Spleen (tissue), 7 donors: ENCODE data around the gene ETNPPL.

Experiments
- POLR2A ChIP-seq, 3 donors: fragments of 450-650 bp; IDR thresholded peaks; one replicate each; pipeline ENCODE4 v1.5.1; 2017; ENCODE audit warnings: antibody characterized with exemption in 3 of 3, mild to moderate bottlenecking in 1 of 3
- POLR2AphosphoS5 ChIP-seq, 3 donors: sonication (generic); formaldehyde crosslinking; IDR thresholded peaks; one replicate each; pipeline ENCODE4 v1.5.1; 2017; ENCODE audit warnings: antibody characterized with exemption in 3 of 3
- TF ChIP-seq, protein P1 (sequence below), 11 experiments: fragments of 200-600 bp in 7 of 11; fragments of 450-650 bp in 4 of 11; sonication (generic) in 4 of 11; IDR thresholded peaks in 8 of 11; conservative IDR thresholded peaks in 3 of 11; 1 replicate in 7 of 11; 2 replicates in 4 of 11; pipeline versions ENCODE4 v1.4.0 to v1.8.0; 2016 to 2021; ENCODE audit warnings: antibody characterized with exemption in 11 of 11, inconsistent platforms in 4 of 11, mild to moderate bottlenecking in 1 of 11
- donor health status: DM: no; HTN: no; CAD: no; lungs with moderate emphysema.
- donor health status: DM: no; HTN: no; CAD: no.
- donor health status: DM: no; HTN: no; CAD: no.

DNA sequence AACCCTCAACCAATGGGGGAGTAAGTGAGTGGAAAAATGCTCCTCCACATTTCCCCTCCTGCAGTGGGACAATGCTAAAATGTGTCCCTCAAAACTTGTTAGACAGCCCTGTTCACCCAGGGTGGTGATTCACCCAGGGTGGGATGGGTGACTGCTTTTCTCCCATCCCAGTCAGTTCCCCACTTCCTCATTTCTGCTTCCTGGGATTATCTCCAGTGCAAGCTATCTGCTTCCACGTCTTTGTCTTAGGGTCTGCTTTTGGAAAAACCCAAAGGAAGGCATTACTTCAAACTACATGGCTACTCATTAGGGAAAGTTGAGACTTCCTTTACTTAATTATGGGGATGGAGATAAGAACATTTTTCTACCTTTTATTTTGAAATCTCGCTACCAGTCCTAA is 45.5 kb downstream of the ETNPPL start:
- TF ChIP-seq, protein P1, sequence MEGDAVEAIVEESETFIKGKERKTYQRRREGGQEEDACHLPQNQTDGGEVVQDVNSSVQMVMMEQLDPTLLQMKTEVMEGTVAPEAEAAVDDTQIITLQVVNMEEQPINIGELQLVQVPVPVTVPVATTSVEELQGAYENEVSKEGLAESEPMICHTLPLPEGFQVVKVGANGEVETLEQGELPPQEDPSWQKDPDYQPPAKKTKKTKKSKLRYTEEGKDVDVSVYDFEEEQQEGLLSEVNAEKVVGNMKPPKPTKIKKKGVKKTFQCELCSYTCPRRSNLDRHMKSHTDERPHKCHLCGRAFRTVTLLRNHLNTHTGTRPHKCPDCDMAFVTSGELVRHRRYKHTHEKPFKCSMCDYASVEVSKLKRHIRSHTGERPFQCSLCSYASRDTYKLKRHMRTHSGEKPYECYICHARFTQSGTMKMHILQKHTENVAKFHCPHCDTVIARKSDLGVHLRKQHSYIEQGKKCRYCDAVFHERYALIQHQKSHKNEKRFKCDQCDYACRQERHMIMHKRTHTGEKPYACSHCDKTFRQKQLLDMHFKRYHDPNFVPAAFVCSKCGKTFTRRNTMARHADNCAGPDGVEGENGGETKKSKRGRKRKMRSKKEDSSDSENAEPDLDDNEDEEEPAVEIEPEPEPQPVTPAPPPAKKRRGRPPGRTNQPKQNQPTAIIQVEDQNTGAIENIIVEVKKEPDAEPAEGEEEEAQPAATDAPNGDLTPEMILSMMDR (IDR thresholded peaks at IDR 0.05 in 8 of 11, conservative IDR thresholded peaks at IDR 0.05 in 3 of 11): no peak
- TF ChIP-seq POLR2A (IDR thresholded peaks at IDR 0.05) (no peak), POLR2AphosphoS5 (IDR thresholded peaks at IDR 0.05) (no peak)
